HEK293 (cell line): ENCODE measurements around the gene EEFSEC.

Experiments used
- CTCF ChIA-PET: fragments of 350-600 bp; formaldehyde crosslinking; extraction: SDS; loops from one replicate; lab custom pipeline; 2021; ENCODE audit warnings: antibody characterized with exemption; lab: Yijun Ruan, JAX
- POLR2A ChIA-PET: fragments of 300-600 bp; formaldehyde crosslinking; extraction: SDS; loops from one replicate; lab custom pipeline; 2020; ENCODE audit warnings: antibody characterized with exemption, inconsistent platforms; lab: Yijun Ruan, JAX
- H3K27ac ChIP-seq: fragments of 200-500 bp; sonication (Bioruptor generic); 2 replicates; pipeline ENCODE4 v1.5.1; 2014; ENCODE audit warnings: low read depth, low read length, control low read depth, inconsistent platforms; ENCODE audit errors: extremely low read depth
- H3K36me3 ChIP-seq, 2 experiments: fragments of 200-500 bp in 1 of 2; sonication (Bioruptor generic) in 1 of 2; 1 replicate in 1 of 2; 2 replicates in 1 of 2; pipeline ENCODE4 v1.5.1; 2014 to 2017; ENCODE audit warnings: inconsistent platforms in 2 of 2, low read length in 2 of 2; ENCODE audit not compliant: control insufficient read depth in 2 of 2, insufficient read depth in 1 of 2
- H3K4me1 ChIP-seq: fragments of 200-500 bp; sonication (Bioruptor generic); 2 replicates; pipeline ENCODE4 v1.5.1; 2014; ENCODE audit warnings: mild to moderate bottlenecking, low read length, inconsistent platforms; ENCODE audit not compliant: control insufficient read depth, insufficient read depth
- H3K4me3 ChIP-seq: 2 replicates; pipeline ENCODE4 v1.5.1; 2011; ENCODE audit warnings: low read depth, mild to moderate bottlenecking, control low read depth, low read length, moderate library complexity
- H3K9me3 ChIP-seq: fragments of 200-500 bp; sonication (Bioruptor generic); 2 replicates; pipeline ENCODE4 v1.5.1; 2014; ENCODE audit warnings: low read depth, low read length, inconsistent platforms; ENCODE audit not compliant: control insufficient read depth, insufficient read depth
- BCL11A ChIP-seq: fragments of 450-650 bp; formaldehyde crosslinking; IDR thresholded peaks from 2 replicates; pipeline ENCODE4 v1.5.1; 2016; ENCODE audit warnings: low read depth, missing biosample characterization, missing genetic modification characterization
- FEZF1 ChIP-seq: fragments of 450-650 bp; formaldehyde crosslinking; IDR thresholded peaks from 2 replicates; pipeline ENCODE4 v1.5.1; 2016; ENCODE audit warnings: missing biosample characterization, missing genetic modification characterization
- GFI1B ChIP-seq: fragments of 450-650 bp; formaldehyde crosslinking; IDR thresholded peaks from 2 replicates; pipeline ENCODE4 v1.5.1; 2016; ENCODE audit warnings: missing biosample characterization, missing genetic modification characterization
- HOXC10 ChIP-seq: sonication (generic); formaldehyde crosslinking; IDR thresholded peaks from 2 replicates; pipeline ENCODE4 v1.8.1; 2023; ENCODE audit warnings: mild to moderate bottlenecking, missing genetic modification reagents
- KLF16 ChIP-seq: fragments of 450-650 bp; formaldehyde crosslinking; IDR thresholded peaks from 2 replicates; pipeline ENCODE4 v1.5.1; 2017; ENCODE audit warnings: missing biosample characterization, missing genetic modification characterization
- MEIS1 ChIP-seq: sonication (generic); formaldehyde crosslinking; IDR thresholded peaks from 2 replicates; pipeline ENCODE4 v1.8.1; 2022; ENCODE audit warnings: missing genetic modification reagents, mild to moderate bottlenecking, borderline replicate concordance
- SP7 ChIP-seq: fragments of 450-650 bp; formaldehyde crosslinking; IDR thresholded peaks from 2 replicates; pipeline ENCODE4 v1.5.1; 2016; ENCODE audit warnings: missing biosample characterization, missing genetic modification characterization
- ZBTB26 ChIP-seq: fragments of 450-650 bp; formaldehyde crosslinking; optimal IDR thresholded peaks from 2 replicates; pipeline ENCODE3; 2016; ENCODE audit warnings: missing biosample characterization, mild to moderate bottlenecking, missing genetic modification characterization
- ZIC2 ChIP-seq: fragments of 450-650 bp; formaldehyde crosslinking; IDR thresholded peaks from 2 replicates; pipeline ENCODE4 v1.5.1; 2016; ENCODE audit warnings: missing biosample characterization, missing genetic modification characterization
- ZNF112 ChIP-seq: fragments of 450-650 bp; formaldehyde crosslinking; IDR thresholded peaks from 2 replicates; pipeline ENCODE4 v1.5.0; 2017; ENCODE audit warnings: missing biosample characterization, missing genetic modification characterization
- ZNF140 ChIP-seq: fragments of 450-650 bp; formaldehyde crosslinking; IDR thresholded peaks from 2 replicates; pipeline ENCODE4 v1.5.1; 2016; ENCODE audit warnings: missing biosample characterization, missing genetic modification characterization
- ZNF174 ChIP-seq: fragments of 450-650 bp; formaldehyde crosslinking; IDR thresholded peaks from 2 replicates; pipeline ENCODE4 v1.5.0; 2017; ENCODE audit warnings: missing biosample characterization, mild to moderate bottlenecking, missing genetic modification characterization
- ZNF664 ChIP-seq: fragments of 450-650 bp; formaldehyde crosslinking; IDR thresholded peaks from 2 replicates; pipeline ENCODE4 v1.5.1; 2016; ENCODE audit warnings: missing biosample characterization, missing genetic modification characterization
- ZNF776 ChIP-seq: fragments of 450-650 bp; formaldehyde crosslinking; IDR thresholded peaks from 2 replicates; pipeline ENCODE4 v1.5.0; 2017; ENCODE audit warnings: missing biosample characterization, missing genetic modification characterization, borderline replicate concordance
- TF ChIP-seq, protein P1 (sequence below): fragments of 450-650 bp; formaldehyde crosslinking; IDR thresholded peaks from 2 replicates; pipeline ENCODE4 v1.5.1; 2017; ENCODE audit warnings: missing biosample characterization, missing genetic modification characterization
- TF ChIP-seq, protein P2 (sequence below): fragments of 450-650 bp; formaldehyde crosslinking; IDR thresholded peaks from 2 replicates; pipeline ENCODE4 v1.5.1; 2016; ENCODE audit warnings: missing biosample characterization, missing genetic modification characterization

Gene EEFSEC

GRCh38 chr3:128281461-128282367, 128.4 kb downstream of the EEFSEC start:
- Histone ChIP-seq H3K27ac (no peak overlapping the region), H3K4me1 (peaks cover 11% of the 10 kb centered on the region), H3K9me3 (no peaks in the 10 kb centered on the region), H3K4me3 (no peak overlapping the region), H3K36me3 (peaks cover 0 to 13% of the 10 kb centered on the region in 2 experiments; a peak in 1 of 3 replicates)
- TF ChIP-seq GFI1B (tag by site-specific recombination) (no peak), KLF16 (tag by site-specific recombination) (no peak), SP7 (tag by site-specific recombination) (no peak), BCL11A (tag by site-specific recombination) (no peak), ZNF664 (no peak), MEIS1 (CRISPR knock-in tag) (no peak), ZBTB26 (tag by site-specific recombination) (no peak), HOXC10 (CRISPR knock-in tag) (no peak), ZNF112 (tag by site-specific recombination) (no peak), ZNF776 (tag by site-specific recombination) (no peak), ZNF140 (no peak), ZNF174 (tag by site-specific recombination) (no peak)
- TF ChIP-seq, protein P1, sequence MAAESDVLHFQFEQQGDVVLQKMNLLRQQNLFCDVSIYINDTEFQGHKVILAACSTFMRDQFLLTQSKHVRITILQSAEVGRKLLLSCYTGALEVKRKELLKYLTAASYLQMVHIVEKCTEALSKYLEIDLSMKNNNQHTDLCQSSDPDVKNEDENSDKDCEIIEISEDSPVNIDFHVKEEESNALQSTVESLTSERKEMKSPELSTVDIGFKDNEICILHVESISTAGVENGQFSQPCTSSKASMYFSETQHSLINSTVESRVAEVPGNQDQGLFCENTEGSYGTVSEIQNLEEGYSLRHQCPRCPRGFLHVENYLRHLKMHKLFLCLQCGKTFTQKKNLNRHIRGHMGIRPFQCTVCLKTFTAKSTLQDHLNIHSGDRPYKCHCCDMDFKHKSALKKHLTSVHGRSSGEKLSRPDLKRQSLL (tag by site-specific recombination): no peak
- TF ChIP-seq, protein P2, sequence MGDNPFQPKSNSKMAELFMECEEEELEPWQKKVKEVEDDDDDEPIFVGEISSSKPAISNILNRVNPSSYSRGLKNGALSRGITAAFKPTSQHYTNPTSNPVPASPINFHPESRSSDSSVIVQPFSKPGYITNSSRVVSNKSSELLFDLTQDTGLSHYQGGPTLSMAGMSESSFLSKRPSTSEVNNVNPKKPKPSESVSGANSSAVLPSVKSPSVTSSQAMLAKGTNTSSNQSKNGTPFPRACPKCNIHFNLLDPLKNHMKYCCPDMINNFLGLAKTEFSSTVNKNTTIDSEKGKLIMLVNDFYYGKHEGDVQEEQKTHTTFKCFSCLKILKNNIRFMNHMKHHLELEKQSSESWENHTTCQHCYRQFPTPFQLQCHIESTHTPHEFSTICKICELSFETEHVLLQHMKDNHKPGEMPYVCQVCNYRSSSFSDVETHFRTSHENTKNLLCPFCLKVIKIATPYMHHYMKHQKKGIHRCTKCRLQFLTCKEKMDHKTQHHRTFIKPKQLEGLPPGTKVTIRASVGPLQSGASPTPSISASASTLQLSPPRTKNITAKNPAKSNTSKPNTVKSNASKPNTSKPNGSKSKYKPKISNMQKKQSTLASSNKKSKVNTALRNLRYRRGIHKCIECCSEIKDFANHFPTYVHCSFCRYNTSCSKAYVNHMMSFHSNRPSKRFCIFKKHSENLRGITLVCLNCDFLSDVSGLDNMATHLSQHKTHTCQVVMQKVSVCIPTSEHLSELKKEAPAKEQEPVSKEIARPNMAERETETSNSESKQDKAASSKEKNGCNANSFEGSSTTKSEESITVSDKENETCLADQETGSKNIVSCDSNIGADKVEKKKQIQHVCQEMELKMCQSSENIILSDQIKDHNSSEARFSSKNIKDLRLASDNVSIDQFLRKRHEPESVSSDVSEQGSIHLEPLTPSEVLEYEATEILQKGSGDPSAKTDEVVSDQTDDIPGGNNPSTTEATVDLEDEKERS: no peak
- ChIA-PET CTCF (interaction anchor here (0.7 kb wide), 1 partner anchor 309 kb away, joined by 3 read pairs; no protein-coding TSS in a partner anchor), POLR2A (no interaction called here)

DNA sequence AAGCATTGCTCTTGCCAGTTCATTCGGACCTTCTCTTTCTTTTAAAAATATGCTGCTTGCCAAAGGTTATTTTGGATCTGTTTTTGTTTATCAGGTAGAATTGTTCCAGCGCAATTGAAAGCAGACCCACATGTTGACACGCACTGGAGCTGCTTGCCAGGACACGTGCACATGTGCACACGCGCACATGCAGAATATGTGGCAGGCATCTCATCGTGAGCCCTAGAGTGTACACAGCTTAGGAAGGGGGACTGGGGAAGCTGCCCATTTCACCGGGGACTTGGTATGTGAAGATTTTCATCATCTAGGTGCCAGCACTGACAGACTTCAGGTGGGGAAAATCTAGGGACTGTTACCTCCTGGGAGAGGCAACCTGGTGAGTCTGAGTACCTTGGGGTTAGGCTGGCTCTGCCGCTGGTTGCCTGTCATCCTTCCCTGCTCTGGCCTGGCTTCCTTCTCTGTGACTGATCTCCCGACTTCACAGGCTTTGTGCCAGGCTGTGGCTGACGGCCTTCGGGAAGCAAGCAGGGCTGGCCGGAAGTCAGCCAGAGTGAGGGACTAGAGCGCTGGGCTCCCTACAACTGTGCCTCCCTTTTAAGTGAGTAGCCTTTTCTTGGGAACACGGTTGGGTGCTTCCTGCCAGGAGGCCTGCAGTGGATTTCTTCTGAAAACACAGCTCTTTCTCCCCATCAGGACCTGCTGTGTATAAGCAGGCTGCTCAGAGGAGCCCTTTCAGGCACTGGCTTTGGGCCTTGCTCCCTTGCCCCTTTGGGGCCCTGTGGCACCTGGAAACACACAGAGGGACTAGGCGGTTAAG, 129.3 kb downstream of the EEFSEC start:
- ChIA-PET CTCF (interaction anchor here (0.6 kb wide), 1 partner anchor 112 kb away, joined by 3 read pairs; no protein-coding TSS in a partner anchor), POLR2A (no interaction called here)
- Histone ChIP-seq H3K27ac (no peak overlapping the region), H3K36me3 (peaks cover 0 to 13% of the 10 kb centered on the region in 2 experiments; a peak in 1 of 3 replicates), H3K9me3 (no peaks in the 10 kb centered on the region), H3K4me3 (no peak overlapping the region), H3K4me1 (peaks cover 11% of the 10 kb centered on the region)
- TF ChIP-seq FEZF1 (tag by site-specific recombination) (no peak), ZIC2 (tag by site-specific recombination) (peak; percentile 46; the same call in 1 of the 2 replicates)
